Sigmoid colon (tissue), 7 donors: Measurements from ENCODE around the gene CEL. TPM values are rescaled to one million over a fixed set of nuclear protein-coding genes. Genes with fewer than 3 reads are reported as not detected.
A peak's percentile ranks its signal among the peaks of the same experiment; 100 is the strongest.

Experiments
- DNase-seq: peaks from one replicate; pipeline ENCODE4 v3.0.0-alpha.2; 2019
- H3K27ac ChIP-seq, 4 donors: fragments of 200-600 bp; sonication (generic); one replicate each; pipeline ENCODE4 v1.5.1; 2016 to 2019; ENCODE audit warnings: mild to moderate bottlenecking in 1 of 4
- H3K27me3 ChIP-seq, 3 donors: fragments of 200-600 bp; sonication (generic); one replicate each; pipeline ENCODE4 v1.5.1; 2019; ENCODE audit warnings: mild to moderate bottlenecking in 1 of 3
- H3K36me3 ChIP-seq, 4 donors: fragments of 200-600 bp; sonication (generic); one replicate each; pipeline ENCODE4 v1.5.1; 2016 to 2019
- H3K4me1 ChIP-seq, 4 donors: fragments of 200-600 bp; sonication (generic); one replicate each; pipeline ENCODE4 v1.5.1; 2017 to 2019
- H3K4me3 ChIP-seq, 4 donors: fragments of 200-600 bp; sonication (generic); one replicate each; pipeline ENCODE4 v1.5.1; 2017 to 2019; ENCODE audit warnings: mild to moderate bottlenecking in 2 of 4, moderate library complexity in 1 of 4
- H3K9me3 ChIP-seq, 4 donors: fragments of 200-600 bp in 3 of 4; sonication (generic) in 3 of 4; one replicate each; pipeline versions ENCODE4 v1.5.1 to v1.6.1; 2013 to 2019
- CTCF ChIP-seq, 4 experiments: fragments of 450-650 bp in 3 of 4; fragments of 200-600 bp in 1 of 4; IDR thresholded peaks; one replicate each; pipeline ENCODE4 v1.5.1; 2016 to 2019; ENCODE audit warnings: antibody characterized with exemption in 4 of 4, mild to moderate bottlenecking in 3 of 4, moderate library complexity in 2 of 4
- EP300 ChIP-seq, 4 donors: sonication (generic); formaldehyde crosslinking; IDR thresholded peaks; one replicate each; pipeline ENCODE4 v1.6.1; 2017; ENCODE audit warnings: antibody characterized with exemption in 4 of 4
- POLR2A ChIP-seq, 2 donors: fragments of 450-650 bp; IDR thresholded peaks; one replicate each; pipeline ENCODE4 v1.6.1; 2016; ENCODE audit warnings: antibody characterized with exemption in 2 of 2, mild to moderate bottlenecking in 2 of 2, moderate library complexity in 2 of 2
- POLR2AphosphoS5 ChIP-seq, 4 donors: sonication (generic); formaldehyde crosslinking; IDR thresholded peaks; one replicate each; pipeline ENCODE4 v1.6.1; 2017; ENCODE audit warnings: antibody characterized with exemption in 4 of 4
- WGBS, 2 donors: extraction: QIAGEN DNeasy Blood & Tissue Kit; methylation state at CpG; one replicate each; pipeline ENCODE4 v1.1.7; 2013; 5-methylcytosine and 5-hydroxymethylcytosine counted together
- intact Hi-C: fragments of 100-400 bp; cut with DNase I; formaldehyde crosslinking; loops from one replicate; pipeline ENCODE4 v1.15.1; 2023
- polyA plus RNA-seq, 3 donors: library from polyadenylated mRNA; stranded (reverse); fragments of 200-250 nt; gene quantifications; one replicate each; pipeline ENCODE4 v1.2.3, GENCODE V29; 2013
- total RNA-seq, 4 donors: library from RNA; depleted of rRNA; stranded (reverse); fragments of >200 nt; gene quantifications; one replicate each; pipeline ENCODE4 v1.1.0, GENCODE V29; 2016
- donor health status: healthy with polysubstance abuse.
- donor health status: Bipolar disorder and iron deficiency.
- donor health status: healthy.

The CEL gene
- total and polyA plus RNA-seq, 7 donors, result 0.36 to 4.8 (median 1.0) TPM; not detected in 2

DNA sequence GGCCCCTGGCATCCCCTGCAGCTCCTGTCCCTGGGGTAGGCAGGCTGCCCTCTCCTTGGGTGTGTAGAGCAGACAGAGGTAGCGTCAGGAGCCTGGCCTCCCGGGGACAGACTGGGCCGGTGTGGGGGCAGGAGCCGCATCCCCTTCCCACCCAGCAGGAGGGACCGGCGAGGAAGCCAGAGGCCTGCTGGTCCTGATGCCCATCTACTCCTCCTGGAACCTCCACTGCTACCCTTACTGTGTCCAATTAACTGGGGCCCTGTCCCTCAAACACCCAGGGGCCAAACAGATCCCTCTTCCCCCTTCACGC, 43.6 kb downstream of the CEL start:
- peaks cover 69 to 97% (median 84%) of the 10 kb centered on the region in 4 donors for H3K36me3 ChIP-seq
- H3K27ac ChIP-seq, result no peak overlapping the region
- no peaks in the 10 kb centered on the region for H3K27me3 ChIP-seq
- DNase-seq, result peak; percentile 53
- intact Hi-C loops, result no loop called here
- no peaks in the 10 kb centered on the region for H3K4me1 ChIP-seq
- no peak for TF ChIP-seq EP300 (IDR thresholded peaks at IDR 0.05)
- TF ChIP-seq POLR2A (IDR thresholded peaks at IDR 0.05), result no peak
- no peak for TF ChIP-seq POLR2AphosphoS5 (IDR thresholded peaks at IDR 0.05)
- TF ChIP-seq CTCF (IDR thresholded peaks at IDR 0.05), result no peak
- H3K4me3 ChIP-seq, result no peak overlapping the region
- 96% methylated on average over 7 of the region's 7 CpGs for WGBS, 2 donors
- H3K9me3 ChIP-seq, result no peaks in the 10 kb centered on the region

DNA sequence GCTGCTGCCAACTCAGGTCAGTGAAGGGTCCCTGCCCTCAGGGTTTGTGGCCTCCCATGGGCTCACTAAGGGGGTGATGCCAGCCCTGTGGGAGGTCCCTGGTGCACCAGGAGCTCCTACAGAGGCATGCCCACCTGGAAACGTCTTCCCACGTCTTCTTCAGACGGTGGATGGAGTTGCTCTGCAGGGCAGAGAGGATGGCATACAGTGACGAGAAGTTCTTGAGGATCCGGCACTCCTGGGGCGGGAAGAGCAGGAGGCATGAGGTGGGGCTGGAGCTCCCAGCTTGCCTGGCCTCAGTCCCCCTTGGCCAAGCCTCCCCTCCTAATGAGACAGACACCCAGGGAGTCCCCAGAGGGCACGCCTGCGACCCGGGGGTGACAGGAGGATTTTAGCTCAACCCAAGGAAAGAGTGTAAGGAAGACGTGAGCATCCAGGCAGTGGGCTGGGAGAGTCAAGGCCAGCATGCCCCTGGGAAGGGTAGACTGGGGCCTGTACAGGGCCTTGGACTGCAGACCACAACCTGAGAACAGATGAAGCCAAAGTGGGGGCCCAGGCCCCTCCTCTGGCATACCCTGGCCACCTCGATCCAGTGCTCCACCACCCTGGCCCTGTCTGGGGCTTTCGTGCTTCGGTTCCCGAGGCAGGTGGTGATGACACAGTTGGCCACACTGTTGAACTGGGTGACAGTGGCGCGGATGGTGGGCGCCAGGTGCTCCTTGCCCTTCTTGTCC, 44.9 kb downstream of the CEL start:
- peak; percentile 58 for DNase-seq
- peaks cover 56 to 97% (median 75%) of the 10 kb centered on the region in 4 donors for H3K36me3 ChIP-seq

GRCh38 chr9:133107245-133107722, 45.5 kb downstream of the CEL start:
- intact Hi-C loops, result no loop called here
- Histone ChIP-seq H3K4me1 (peaks cover 0 to 6% (median 2%) of the 10 kb centered on the region in 4 donors), H3K4me3 (no peak overlapping the region), H3K27me3 (no peaks in the 10 kb centered on the region), H3K9me3 (no peaks in the 10 kb centered on the region), H3K27ac (no peak overlapping the region), H3K36me3 (peaks cover 50 to 95% (median 70%) of the 10 kb centered on the region in 4 donors)
- DNase-seq, result peak; percentile 54
- no peak for TF ChIP-seq CTCF (IDR thresholded peaks at IDR 0.05)
- no peak for TF ChIP-seq POLR2A (IDR thresholded peaks at IDR 0.05)
- WGBS, 2 donors, result 91 to 94% methylated on average over 13 of the region's 13 CpGs

More for the DNA sequence above, 44.9 kb downstream of the CEL start:
- Histone ChIP-seq H3K9me3 (no peaks in the 10 kb centered on the region), H3K27me3 (no peaks in the 10 kb centered on the region), H3K4me3 (no peak overlapping the region), H3K27ac (no peak overlapping the region), H3K4me1 (peaks cover 0 to 2% (median 0%) of the 10 kb centered on the region in 4 donors)
- no peak for TF ChIP-seq EP300 (IDR thresholded peaks at IDR 0.05)
- TF ChIP-seq POLR2A (IDR thresholded peaks at IDR 0.05), result no peak
- TF ChIP-seq CTCF (IDR thresholded peaks at IDR 0.05), result no peak
- TF ChIP-seq POLR2AphosphoS5 (IDR thresholded peaks at IDR 0.05), result no peak
- intact Hi-C loops, result no loop called here
- WGBS, 2 donors, result 95% methylated on average over 17 of the region's 17 CpGs

DNA sequence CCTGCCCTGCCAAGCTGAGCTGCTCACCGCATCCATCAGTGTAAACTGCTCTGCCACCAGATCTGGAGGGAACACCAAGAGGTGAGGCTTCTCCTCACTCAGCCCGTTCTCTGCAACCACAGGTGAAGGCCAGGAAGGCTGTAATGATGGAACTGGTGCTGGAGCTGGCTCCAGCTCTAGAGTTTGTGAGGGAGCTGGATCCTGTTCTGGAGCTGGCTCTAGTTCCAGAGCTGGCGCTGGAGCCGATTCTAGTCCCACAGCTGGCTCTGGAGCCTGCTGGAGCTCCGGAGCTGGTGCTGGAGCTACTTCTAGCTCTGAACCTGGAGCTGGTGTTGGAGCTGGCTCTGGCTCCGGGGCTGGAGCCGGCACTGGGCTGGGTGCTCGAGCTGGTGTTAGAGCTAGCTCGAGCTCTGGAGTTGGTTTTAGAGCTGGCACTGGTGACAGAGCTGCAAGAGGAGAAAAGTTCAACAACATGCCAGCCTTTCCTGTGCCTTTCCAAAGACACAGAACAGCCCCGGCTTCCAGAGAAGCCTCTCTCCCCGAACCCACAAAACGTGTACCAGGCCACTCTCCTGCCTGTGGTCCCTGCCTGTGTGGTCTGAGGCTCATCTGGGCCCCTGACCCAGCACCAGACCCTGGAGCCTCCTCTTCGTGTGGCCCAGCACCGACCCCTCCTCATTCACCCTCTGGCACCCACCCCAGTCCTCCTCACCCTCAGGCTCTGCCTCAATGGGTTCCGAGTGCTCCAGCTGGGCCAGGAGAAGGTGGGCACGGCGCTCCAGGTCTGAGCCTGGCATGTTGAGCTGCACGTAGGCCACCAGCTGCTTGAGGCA, 46.4 kb downstream of the CEL start:
- DNase-seq, result peak; percentile 56
- Histone ChIP-seq H3K9me3 (no peaks in the 10 kb centered on the region), H3K27me3 (no peaks in the 10 kb centered on the region), H3K36me3 (peaks cover 44 to 87% (median 64%) of the 10 kb centered on the region in 4 donors), H3K27ac (no peak overlapping the region), H3K4me3 (no peak overlapping the region), H3K4me1 (peaks cover 0 to 14% (median 11%) of the 10 kb centered on the region in 4 donors)
- WGBS, 2 donors, result 94 to 96% methylated on average over 18 of the region's 18 CpGs
- intact Hi-C loops, result no loop called here
- no peak for TF ChIP-seq POLR2A (IDR thresholded peaks at IDR 0.05)
- TF ChIP-seq EP300 (IDR thresholded peaks at IDR 0.05), result no peak
- TF ChIP-seq CTCF (IDR thresholded peaks at IDR 0.05), result no peak
- TF ChIP-seq POLR2AphosphoS5 (IDR thresholded peaks at IDR 0.05), result no peak
